Stomach (tissue), 4 donors: ENCODE measurements around the gene TUBB2A.
"Not testable (repeated sequence)": the region's sequence is repeated elsewhere in the genome, so short reads cannot be mapped to it uniquely, and the experiment has no call there.

Experiments
- CTCF ChIP-seq, 7 experiments: fragments of 450-650 bp in 4 of 7; fragments of 200-600 bp in 3 of 7; sonication (generic) in 3 of 7; IDR thresholded peaks; one replicate each; pipeline ENCODE4 v1.5.1; 2016 to 2019; ENCODE audit warnings: antibody characterized with exemption in 7 of 7, control low read depth in 2 of 7, mild to moderate bottlenecking in 1 of 7
- POLR2A ChIP-seq, 4 donors: fragments of 450-650 bp; IDR thresholded peaks; one replicate each; pipeline ENCODE4 v1.6.1; 2016; ENCODE audit warnings: antibody characterized with exemption in 4 of 4, control low read depth in 2 of 4, mild to moderate bottlenecking in 1 of 4, moderate library complexity in 1 of 4
- POLR2AphosphoS5 ChIP-seq, 3 donors: sonication (generic); formaldehyde crosslinking; IDR thresholded peaks; one replicate each; pipeline ENCODE4 v1.6.1; 2016; ENCODE audit warnings: antibody characterized with exemption in 3 of 3

GRCh38 chr6:3172789-3173188 is 15.4 kb upstream of the TUBB2A start:
- not testable (repeated sequence) for TF ChIP-seq CTCF, POLR2A, POLR2AphosphoS5 (IDR thresholded peaks at IDR 0.05)
